IPS-11a (cell line): ENCODE measurements around the gene PARD3B.

ENCODE experiments used
- H3K4me3 ChIP-seq: one replicate; pipeline ENCODE4 v1.5.1; 2013; ENCODE audit warnings: low read depth, low read length, control low read depth

Gene PARD3B

DNA sequence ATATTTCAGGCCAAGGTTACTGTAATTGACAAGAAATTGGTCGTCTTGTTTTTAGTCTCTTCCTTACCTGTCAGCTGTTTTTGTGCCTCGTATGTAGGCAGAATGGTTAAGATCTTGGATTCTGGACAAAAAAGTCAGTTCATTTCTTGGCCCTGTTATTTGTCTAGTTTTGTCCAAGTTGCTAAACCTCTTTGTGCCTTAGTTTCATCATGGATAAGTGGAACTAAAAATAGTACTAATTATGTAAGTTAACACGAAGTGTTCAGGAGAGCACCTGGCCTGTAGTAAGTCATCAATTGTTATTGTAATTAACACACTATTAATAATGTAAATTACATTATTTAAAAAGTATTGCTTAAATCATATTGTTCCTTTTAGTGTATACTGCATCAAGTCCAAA is 148.0 kb downstream of the PARD3B start:
- H3K4me3 ChIP-seq: no peak overlapping the region

DNA sequence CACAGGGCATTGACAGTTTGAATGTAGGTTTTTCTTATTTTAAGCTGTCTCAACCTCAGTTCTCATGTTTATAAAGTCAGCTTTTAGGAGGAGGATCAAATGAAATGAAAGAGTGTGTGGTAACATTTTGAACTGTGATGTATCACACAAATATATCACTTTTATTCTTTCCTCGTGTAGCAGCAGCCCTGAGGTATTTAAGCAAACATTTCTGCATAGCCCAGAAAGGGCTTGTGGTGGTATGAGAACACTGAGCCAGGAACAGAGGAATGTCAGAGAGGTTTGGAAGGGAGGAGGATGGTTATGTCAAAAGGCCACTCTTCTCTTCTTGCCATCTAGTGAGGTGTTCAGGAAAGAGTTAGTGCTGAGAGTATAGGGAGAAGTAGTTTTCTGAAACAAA is 150.2 kb downstream of the PARD3B start:
- no peak overlapping the region for H3K4me3 ChIP-seq

DNA sequence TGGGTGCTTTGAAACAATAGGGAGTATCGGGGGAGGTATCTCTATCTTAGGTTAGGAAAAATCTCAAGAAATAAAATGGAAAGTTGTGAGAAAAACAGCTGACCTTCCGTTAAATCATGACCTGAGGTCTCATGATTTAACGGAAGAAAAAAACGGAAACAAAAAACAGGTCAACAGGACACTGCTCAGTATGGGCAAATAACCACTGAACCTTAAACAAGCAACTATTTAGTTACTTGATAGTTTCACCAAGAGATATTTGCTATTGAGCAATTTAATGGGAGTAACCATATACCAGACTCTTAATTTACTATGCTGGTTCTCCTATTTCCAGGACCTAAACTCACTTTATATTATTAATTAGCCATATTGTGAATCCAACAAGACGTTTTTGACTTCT is 150.8 kb downstream of the PARD3B start:
- H3K4me3 ChIP-seq: no peak overlapping the region

DNA sequence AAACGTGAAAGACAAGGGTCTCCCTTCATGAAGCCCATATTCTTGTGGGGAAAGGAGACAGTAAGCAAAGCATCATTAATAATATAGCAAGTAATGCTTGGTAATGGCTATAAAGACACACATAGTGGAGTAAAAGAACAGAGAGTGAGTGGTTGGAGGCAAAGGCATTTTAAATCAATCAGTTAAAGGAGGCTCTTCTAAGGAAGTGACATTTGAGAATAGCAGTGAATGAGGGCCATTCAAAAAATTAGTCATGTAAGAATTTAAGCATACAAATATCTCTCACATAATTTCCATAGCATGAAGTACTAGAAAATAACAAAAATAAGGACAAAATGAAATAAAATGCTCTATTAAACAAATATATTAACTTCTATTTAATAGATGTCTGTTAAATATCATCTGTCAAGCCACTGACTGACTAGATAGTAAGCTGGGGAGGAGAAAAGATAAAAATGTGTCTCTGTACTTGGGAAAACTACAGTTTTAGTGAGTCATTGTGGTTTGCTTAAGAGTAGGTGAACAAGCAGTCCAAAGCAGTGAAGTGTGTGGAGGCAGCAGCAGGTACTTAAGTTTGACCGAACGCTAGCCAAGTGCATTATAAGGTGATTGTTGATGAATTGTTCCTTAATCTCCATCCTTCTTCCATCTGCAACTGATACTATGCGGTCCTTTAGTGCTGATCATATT is 160.1 kb downstream of the PARD3B start:
- H3K4me3 ChIP-seq: no peak overlapping the region

DNA sequence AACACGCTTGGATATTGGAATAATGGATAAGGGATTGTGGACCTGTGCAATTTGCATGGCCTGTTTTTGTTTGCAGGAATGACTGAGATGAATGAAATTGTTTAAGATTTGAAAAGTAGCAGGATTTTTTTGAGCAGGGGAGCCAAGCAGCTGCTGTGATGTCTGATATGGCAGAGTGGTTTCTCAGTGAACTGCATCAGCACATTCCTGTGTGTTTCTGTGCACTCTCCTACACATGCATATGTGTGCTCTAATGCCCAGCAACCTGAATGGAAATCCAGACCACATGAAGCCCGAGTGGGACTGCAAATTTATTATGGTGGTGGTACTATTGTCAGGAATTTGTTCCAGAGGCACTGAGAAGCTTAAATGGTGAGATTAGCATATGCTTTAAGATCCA is 161.7 kb downstream of the PARD3B start:
- H3K4me3 ChIP-seq: no peak overlapping the region

DNA sequence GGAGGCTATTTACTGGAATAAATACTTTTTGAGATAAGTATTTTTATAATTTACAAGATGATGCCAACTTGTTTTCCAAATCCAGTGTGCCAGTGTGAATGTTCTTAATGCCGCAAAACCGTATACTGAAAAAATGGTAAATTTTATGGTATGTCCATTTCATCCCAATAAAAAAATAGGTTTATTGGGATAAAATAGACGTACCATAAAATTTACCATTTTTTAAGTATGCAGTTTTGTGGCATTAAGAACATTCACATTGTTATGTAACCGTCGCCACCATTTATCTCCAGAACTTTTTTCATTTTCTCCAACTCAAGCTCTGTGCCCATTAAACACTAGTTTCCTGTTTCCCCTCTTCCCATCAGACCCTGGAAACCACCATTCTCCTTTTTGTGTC is 167.9 kb downstream of the PARD3B start:
- H3K4me3 ChIP-seq: no peak overlapping the region

DNA sequence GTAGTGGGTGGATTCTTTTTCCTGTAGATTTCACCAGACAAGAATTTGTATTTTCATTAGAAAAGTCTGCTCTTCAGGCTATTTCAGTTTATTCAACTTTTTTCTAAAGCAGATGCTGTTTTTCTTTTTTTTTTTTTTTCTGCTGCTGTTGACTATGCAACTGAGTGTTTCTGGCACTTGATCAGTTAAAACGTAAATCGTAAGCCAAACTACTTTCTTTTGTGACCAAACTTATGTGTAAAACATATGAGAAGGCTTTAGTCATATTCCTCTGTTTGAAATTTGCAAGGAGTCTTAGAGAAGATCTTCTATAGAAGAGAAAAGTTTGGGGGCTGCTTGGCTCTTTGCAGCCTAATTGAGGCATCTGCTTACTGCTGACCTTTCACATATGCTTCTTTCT is 170.1 kb downstream of the PARD3B start:
- H3K4me3 ChIP-seq: no peak overlapping the region

DNA sequence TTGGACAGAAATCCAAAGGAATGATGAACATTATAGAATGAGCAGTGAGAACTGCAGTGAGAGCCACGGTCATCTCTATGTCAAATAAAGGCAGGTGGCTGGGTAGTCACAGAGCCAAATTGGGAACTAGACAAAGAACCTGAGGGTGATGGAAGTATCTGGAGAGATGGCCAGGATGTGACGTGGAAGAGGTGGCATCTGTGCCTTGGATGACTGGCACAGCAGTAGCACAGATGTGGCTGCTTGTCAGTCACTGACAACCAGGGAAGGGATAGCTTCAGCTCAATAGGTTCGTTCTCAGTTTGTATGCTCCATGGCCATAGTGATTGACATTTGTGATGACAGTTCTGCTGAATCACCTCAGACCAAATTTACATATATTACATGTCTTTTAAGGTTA is 172.3 kb downstream of the PARD3B start:
- H3K4me3 ChIP-seq: no peak overlapping the region

DNA sequence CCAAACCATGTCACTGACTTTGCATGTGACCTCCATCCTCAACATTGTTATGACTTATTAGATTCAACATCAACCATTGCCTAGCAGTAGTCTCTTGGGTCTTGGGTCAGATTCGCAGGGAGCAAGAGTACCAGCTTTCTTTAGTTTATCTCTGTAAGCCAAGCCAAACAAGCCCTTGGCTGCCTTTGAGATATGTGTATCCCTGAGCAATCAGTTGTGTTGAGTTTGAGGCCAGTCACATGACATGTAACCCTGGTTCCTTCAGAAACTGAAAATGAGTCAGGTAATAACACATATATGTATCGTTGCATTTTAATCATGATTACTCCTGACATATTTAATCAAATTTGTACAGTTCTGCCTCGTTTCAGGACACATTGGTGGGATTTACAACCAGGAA is 173.3 kb downstream of the PARD3B start:
- no peak overlapping the region for H3K4me3 ChIP-seq

DNA sequence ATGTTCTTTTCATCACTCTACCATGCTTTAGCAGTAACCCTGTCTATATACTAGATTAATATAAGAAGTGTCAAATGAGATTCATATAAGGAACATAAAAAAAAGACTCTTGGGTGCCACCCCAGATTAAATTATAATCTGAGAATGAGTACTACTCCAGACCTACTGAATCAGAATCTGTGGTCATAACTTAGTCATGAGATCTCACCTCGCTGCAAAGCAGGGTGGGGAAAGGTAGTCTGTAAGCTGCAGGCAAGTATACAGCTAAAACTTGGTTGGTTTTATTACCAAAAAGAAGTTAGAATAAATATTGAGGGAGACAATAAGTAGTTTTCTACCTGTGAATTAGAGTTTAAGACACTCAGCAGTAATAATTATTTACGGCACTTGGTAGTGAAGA is 175.6 kb downstream of the PARD3B start:
- H3K4me3 ChIP-seq: no peak overlapping the region

DNA sequence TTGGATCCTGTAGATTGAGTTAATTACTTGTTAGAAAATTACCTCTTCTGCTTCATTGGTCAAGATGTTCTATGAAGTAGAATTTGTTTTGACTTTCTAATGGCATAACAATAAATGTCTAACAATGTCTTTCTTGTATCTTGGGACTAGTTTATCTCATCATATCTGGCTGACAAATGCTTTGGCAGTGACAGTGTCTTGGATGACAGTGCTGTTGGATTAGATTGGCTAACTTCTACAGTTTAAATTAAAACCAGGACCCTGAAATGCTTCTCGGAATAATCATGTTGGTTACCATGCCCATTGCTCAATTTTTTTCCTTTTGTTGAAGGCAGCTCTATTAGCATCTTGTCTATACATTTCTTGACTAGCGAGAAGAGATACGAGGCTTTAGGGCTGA is 176.9 kb downstream of the PARD3B start:
- no peak overlapping the region for H3K4me3 ChIP-seq

DNA sequence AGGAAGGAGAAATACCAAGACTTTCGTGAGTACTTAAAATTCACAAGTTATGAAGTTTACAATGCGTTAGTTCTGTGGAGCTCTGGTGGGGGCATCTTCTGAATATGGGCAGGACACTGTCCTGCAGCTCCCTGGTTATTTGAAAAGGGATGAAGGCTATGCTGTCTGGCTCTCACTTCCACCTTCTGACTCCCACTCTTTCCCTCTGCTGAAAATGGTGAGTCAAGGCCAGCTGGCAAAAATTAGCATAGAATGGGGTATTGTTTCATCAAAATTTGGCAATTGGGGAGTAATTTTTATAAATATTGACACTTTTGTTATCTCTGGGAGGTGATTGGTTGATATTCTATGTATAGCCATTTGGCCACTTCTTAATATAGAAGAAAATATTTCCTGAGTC is 177.4 kb downstream of the PARD3B start:
- no peak overlapping the region for H3K4me3 ChIP-seq

DNA sequence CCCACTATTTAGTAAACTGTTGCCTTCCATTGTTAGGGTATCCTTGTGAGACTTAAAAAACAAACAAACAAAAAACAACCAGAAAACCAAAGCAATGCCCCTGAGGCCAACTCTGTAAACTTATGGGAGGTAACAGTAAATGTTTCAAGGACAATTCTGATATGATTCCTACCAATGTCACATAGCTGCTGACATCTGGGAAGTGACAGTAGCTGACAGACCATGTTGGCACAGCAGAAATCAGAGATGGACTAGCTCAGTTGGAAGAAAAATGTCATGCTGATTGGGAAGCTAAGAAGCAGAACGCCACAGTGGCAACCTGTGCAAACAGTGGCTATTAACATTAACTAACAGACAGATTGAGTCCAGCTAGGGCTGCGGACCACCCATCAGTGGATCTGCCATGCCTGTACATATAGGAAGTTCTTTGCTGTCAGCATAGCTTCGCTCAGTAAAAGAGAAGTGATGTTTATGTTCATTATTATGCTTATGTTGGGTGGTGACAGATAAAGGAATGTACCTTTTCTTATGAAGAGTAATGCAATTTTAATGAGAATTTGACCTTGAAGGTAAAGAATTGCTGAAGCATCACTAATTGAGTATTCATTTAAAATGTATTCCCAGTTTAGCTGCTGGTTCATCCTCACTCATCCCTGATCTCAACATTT is 180.6 kb downstream of the PARD3B start:
- H3K4me3 ChIP-seq: no peak overlapping the region

DNA sequence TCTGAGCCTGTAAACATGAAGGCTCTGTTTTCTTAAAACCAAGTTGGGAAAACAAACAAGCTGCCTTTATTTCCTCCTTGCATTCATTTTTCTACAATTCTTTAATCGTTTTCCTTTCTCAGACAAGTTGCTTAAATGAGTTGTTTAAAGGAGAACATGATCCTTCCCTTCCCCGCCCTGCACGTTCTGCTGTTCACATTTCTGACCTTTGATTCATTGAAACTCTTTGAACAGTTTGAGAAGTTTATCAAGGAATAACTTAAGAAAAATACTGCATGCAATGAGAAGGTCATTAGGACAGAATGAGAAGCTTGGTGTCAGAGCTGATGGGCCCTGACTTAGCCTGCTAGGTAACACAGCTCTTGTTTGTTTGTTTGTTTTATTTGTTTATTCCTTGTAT is 181.6 kb downstream of the PARD3B start:
- H3K4me3 ChIP-seq: no peak overlapping the region

DNA sequence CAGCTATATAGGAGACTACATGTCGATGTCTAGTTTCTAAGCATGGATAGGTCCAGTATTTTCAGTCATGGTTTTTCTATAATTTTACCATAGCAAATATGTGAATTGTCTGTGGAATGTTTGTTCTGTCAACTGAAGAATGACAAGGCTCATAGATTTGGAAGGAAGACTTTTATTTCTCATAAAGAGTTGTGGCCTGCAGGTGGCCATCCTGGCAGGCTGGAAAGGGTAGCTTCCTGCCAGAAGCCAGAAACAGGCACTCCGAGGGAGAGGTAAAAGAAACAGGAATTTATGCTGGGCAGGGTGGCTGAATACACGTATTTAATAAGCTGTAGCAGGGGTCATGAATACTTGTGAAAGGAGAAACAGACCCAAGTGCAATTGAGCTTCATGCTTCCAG is 182.1 kb downstream of the PARD3B start:
- H3K4me3 ChIP-seq: no peak overlapping the region

DNA sequence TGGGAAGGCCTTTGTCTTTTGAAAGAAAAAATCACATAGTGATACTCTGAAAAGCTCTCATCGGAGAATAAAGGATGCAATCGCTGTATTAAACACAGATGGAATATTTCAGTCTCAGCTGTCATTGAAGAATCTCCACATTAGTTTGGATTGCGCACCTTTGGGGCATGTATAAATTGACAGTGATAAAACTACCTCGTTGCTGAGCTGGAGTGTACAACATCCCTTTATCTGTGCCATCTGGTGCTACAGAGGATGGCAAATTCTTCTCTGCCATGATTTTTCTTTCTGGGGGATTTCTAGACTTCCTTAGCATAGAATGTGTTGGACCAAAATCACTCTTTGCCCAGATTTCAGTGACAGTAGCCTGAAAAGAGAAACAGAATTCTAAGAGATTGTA is 185.3 kb downstream of the PARD3B start:
- H3K4me3 ChIP-seq: no peak overlapping the region

DNA sequence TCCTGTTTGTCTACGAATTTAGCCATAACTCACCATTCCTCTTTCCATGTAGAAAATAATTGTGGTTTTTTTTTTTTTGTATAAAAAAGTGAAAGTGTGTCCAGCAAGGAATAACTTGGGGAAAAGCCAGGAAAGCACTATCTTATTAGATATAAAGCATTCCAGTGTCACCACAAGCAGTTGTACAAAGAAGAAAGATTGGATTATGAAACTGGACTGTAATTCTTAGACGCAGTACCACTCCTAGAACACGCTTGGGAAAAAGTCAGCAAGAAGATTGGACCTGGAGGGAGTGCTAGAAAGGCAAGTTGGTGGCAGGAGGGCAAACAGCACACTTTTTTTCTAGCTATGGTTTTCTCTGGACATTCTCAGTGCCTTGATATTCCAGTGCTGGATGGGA is 186.7 kb downstream of the PARD3B start:
- no peak overlapping the region for H3K4me3 ChIP-seq

DNA sequence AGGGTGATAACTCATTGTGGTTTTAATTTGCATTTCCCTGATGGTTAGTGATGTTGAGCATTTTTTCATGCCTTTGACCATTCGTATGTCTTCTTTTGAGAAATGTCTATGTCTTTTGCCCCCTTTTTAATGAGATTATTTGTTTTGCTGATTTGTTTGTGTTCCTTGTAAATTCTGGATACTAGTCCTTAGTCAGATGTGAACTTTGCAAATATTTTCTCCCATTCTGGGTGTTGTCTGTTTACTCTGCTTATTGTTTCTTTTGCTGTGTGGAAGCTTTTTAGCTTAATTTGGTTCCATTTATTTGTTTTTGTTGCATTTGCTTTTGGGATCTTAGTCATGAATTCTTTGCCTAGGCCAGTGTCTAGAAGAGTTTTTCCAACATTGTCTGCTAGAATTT is 192.0 kb downstream of the PARD3B start:
- no peak overlapping the region for H3K4me3 ChIP-seq

DNA sequence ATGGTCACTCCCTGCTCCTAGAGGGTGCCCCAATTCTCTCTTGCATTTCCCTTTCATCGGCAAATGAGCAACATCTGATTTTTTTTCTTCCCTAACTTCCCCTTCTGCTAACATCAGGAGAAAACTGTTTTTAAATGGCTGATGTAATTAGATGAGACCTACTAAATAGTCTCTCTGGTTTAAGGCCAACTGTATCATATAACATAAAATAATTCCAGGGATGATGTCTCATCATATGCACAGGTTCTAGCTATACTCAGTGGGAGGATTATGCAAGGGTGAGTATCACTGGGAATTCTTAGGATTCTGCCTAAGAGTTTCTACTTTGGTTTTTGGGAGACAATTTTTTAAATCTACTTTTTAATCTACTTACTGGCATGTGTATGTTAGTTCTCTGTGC is 193.4 kb downstream of the PARD3B start:
- H3K4me3 ChIP-seq: no peak overlapping the region

DNA sequence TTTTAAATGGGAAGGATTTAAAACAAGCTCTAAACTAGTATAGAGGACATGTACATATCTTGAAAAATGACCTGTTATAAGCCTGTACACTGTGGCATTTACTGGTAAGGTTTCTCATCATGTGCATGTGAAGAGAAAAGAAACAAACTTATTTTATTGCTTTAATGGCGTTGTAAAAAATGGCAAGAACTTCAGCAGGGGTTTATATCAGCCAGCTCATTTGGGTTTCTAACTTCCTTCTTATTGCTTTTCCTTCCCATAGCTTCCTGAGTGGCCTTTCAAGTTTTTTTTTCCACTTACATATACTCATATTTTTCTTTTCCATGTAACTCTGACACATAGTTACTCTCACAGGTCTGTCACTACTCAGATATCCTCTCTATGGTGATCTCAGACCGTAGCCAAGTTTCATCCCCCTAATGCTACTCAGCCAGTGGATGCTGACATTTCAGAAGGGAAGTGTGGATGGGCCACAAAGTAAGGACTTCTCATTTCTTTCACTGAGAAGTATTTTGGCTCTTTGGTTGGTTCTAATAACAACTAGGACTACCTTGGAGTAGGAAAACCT is 198.2 kb downstream of the PARD3B start:
- no peak overlapping the region for H3K4me3 ChIP-seq

DNA sequence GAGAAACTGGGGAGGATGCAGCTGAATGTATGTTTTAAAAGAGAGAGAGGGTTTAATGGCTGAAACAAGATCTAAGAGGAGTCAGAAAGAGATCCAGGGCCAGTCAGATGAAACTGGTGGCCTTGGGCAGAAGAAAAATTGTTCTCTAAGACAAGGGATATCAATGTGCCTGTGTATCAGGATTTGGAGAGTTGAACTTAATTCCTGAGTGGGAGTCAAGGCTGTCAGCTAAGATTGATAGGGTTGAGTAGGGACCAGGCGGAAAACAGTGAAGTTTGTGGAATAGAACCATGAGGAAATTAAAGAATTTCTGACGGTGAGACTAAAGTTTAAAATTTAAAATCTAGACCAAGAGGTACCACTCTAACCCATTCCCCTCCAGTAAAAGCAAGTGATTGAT is 199.2 kb downstream of the PARD3B start:
- no peak overlapping the region for H3K4me3 ChIP-seq

DNA sequence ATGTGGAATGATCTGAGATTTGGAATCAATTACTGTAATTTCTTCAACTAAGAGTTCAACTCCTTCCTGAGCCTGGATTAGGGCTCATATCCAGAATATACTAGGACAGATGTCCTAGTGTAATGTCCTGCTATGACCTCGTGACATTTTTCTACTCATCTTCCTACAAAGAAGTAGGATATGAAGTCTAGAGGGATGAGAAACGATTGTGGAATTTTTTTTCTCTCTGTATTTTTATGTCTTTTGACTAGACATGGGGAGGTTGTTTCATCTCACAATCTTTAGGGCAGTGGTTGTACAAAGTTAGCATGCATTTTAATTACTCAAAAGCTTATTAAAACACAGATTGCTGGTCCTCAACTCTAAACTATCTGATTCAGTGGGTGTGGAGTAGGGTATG is 203.0 kb downstream of the PARD3B start:
- no peak overlapping the region for H3K4me3 ChIP-seq

DNA sequence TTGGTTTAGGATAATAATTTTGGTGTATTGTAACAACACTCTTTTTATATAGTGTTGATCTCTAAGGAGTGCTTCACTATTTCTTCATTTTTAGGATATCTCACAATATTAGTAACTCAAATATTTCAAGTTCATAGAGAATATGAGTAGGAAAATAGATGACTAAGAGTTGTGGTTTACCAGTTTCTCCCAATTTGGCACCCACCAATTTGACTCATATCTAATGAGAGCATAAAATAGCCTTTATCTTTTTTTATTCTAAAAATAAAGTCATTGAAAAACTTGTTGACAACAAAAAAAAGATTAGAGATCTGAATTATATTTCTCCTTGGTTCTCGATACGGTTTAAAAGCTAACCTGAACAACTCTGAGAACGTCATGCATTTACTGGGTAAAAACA is 204.0 kb downstream of the PARD3B start:
- H3K4me3 ChIP-seq: no peak overlapping the region
